K562 (cell line): Measurements from ENCODE around the gene NIPBL. TPM values are rescaled to one million over a fixed set of nuclear protein-coding genes. Genes with fewer than 3 reads are reported as not detected.

ENCODE experiments used
- E2F3 ChIP-seq: fragments of 250-450 bp; sonication (Bioruptor Pico); IDR thresholded peaks from 2 replicates; pipeline ENCODE4 v1.4.0; 2020; ENCODE audit warnings: mild to moderate bottlenecking
- E2F4 ChIP-seq: sonication (generic); formaldehyde crosslinking; IDR thresholded peaks from 2 replicates; pipeline ENCODE4 v1.8.0; 2022; ENCODE audit warnings: mild to moderate bottlenecking, low read depth, missing genetic modification reagents
- EGR1 ChIP-seq: fragments of 450-650 bp; conservative IDR thresholded peaks from 2 replicates; pipeline ENCODE4 v1.6.1; 2017; ENCODE audit warnings: mild to moderate bottlenecking
- EP400 ChIP-seq: fragments of 450-650 bp; IDR thresholded peaks from 2 replicates; pipeline ENCODE4 v1.6.1; 2017; ENCODE audit warnings: antibody characterized with exemption, mild to moderate bottlenecking, moderate library complexity
- ETV1 ChIP-seq: fragments of 450-650 bp; conservative IDR thresholded peaks from 2 replicates; pipeline ENCODE4 v1.6.1; 2016; ENCODE audit warnings: missing genetic modification characterization, control low read depth, low read depth, missing compliant biosample characterization
- HDAC6 ChIP-seq: IDR thresholded peaks from 2 replicates; pipeline ENCODE4 v1.6.1; 2012; ENCODE audit warnings: low read depth, mild to moderate bottlenecking, control low read depth, inconsistent platforms, low read length, moderate library complexity
- RCOR1 ChIP-seq, 2 experiments: IDR thresholded peaks; 2 replicates each; pipeline ENCODE4 v1.6.1; 2012; ENCODE audit warnings: low read depth in 2 of 2, low read length in 2 of 2, borderline replicate concordance in 1 of 2, improper control_type of control experiment in 1 of 2
- SMARCC2 ChIP-seq: fragments of 450-650 bp; IDR thresholded peaks from 2 replicates; pipeline ENCODE4 v1.6.1; 2017; ENCODE audit warnings: antibody characterized with exemption, moderate library complexity, mild to moderate bottlenecking, low read depth
- TAF1 ChIP-seq: IDR thresholded peaks from 2 replicates; pipeline ENCODE4 v1.6.1; 2011; ENCODE audit warnings: mild to moderate bottlenecking, low read length, moderate library complexity; ENCODE audit not compliant: insufficient read depth, control insufficient read depth, severe bottlenecking; ENCODE audit errors: extremely low read depth
- ZNF696 ChIP-seq: fragments of 250-450 bp; sonication (Bioruptor Pico); conservative IDR thresholded peaks from 2 replicates; pipeline ENCODE4 v1.4.0; 2020; ENCODE audit warnings: mild to moderate bottlenecking, moderate library complexity
- ZZZ3 ChIP-seq: fragments of 450-650 bp; IDR thresholded peaks from 2 replicates; pipeline ENCODE4 v1.6.1; 2016; ENCODE audit warnings: antibody characterized with exemption, mild to moderate bottlenecking, moderate library complexity
- polyA plus RNA-seq, 8 experiments: library from polyadenylated mRNA; depleted of rRNA in 4 of 8; stranded (reverse) in 5 of 8; unstranded in 3 of 8; fragments of >200 nt; fragmentation: Nextera tagmentation in 2 of 8; fragmentation: Illumina TruSeq in 1 of 8; extraction: Ambion mirVana in 2 of 8; extraction: Trizol in 1 of 8; gene quantifications; 2 replicates each; pipeline versions ENCODE4 v1.2.1 to v1.2.3, GENCODE V29; 2011 to 2014; ENCODE audit warnings: inconsistent platforms in 1 of 8, missing spikeins in 1 of 8
- total RNA-seq, 7 experiments: library from RNA; depleted of rRNA in 6 of 7; stranded (reverse); fragments of >200 nt in 6 of 7; fragmentation: Illumina TruSeq in 2 of 7; extraction: Trizol in 2 of 7; gene quantifications; 2 replicates each; pipeline versions ENCODE4 v1.2.1 to v1.2.3, GENCODE V29; 2011 to 2021; ENCODE audit warnings: low replicate concordance in 1 of 7
- TF ChIP-seq, protein P1 (sequence below): sonication (generic); formaldehyde crosslinking; IDR thresholded peaks from 2 replicates; pipeline ENCODE4 v1.9.0; 2022; ENCODE audit warnings: mild to moderate bottlenecking, missing genetic modification reagents
- TF ChIP-seq, protein P2 (sequence below): fragments of 450-650 bp; formaldehyde crosslinking; IDR thresholded peaks from 2 replicates; pipeline ENCODE4 v1.4.0; 2022; ENCODE audit warnings: mild to moderate bottlenecking, moderate library complexity
- TF ChIP-seq, protein P3 (sequence below): sonication (generic); formaldehyde crosslinking; IDR thresholded peaks from 2 replicates; pipeline ENCODE4 v1.8.1; 2023; ENCODE audit warnings: mild to moderate bottlenecking, missing genetic modification reagents

The NIPBL gene
- total and polyA plus RNA-seq, 9 of the 15 experiments (the other 6 are each of a cell fraction or from before 2014, with no cell fraction given) = 12.9 to 56.7 (median 38.9) TPM

DNA sequence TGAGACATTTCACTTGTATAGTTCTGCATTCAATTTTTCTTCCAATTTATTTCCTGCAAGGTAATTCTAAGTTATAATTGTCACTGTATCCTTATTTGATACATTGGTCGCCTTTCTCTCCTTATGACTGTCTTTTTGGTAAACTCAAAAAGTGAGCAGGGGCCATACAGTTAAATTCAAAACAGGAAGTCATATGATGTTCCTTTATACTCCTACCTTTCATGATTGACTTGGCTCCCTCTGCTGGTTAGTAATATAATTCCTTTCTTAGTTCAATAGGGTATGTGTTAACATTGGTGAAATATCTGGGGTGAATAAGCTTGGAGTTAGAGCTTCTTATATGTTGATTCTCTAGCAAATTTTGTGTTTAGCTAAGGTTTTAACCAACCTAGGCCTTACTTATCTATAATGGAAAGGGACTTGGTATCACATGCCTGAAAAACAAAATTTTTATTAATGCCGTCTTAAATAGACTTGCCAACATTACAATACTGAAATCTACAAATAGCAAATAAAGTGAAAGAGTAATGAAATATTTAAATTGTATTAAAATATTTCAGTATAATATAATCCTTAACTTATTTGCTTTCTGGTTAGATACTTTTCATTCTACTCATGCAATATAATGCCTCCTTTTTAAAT lies 6.0 kb upstream of the NIPBL start (continued):
- TF ChIP-seq EGR1 (no peak), ZNF696 (no peak), ZZZ3 (no peak), ETV1 (tag) (peak; percentile 70), RCOR1 (IDR thresholded peaks at IDR 0.05; ENCODE audit: borderline replicate concordance in 1 of 2, low read depth in 2 of 2, low read length in 2 of 2) (0 out of 4 replicates have a peak, but pooled peaks of 1 of the 2 experiments have one; percentile 20), E2F4 (CRISPR knock-in tag) (no peak), HDAC6 (no peak), TAF1 (no peak), E2F3 (CRISPR knock-in tag) (no peak), SMARCC2 (no peak), EP400 (peak; percentile 32)
- TF ChIP-seq, protein P1, sequence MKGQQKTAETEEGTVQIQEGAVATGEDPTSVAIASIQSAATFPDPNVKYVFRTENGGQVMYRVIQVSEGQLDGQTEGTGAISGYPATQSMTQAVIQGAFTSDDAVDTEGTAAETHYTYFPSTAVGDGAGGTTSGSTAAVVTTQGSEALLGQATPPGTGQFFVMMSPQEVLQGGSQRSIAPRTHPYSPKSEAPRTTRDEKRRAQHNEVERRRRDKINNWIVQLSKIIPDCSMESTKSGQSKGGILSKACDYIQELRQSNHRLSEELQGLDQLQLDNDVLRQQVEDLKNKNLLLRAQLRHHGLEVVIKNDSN = no peak
- TF ChIP-seq, protein P2, sequence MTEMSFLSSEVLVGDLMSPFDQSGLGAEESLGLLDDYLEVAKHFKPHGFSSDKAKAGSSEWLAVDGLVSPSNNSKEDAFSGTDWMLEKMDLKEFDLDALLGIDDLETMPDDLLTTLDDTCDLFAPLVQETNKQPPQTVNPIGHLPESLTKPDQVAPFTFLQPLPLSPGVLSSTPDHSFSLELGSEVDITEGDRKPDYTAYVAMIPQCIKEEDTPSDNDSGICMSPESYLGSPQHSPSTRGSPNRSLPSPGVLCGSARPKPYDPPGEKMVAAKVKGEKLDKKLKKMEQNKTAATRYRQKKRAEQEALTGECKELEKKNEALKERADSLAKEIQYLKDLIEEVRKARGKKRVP = no peak
- TF ChIP-seq, protein P3, sequence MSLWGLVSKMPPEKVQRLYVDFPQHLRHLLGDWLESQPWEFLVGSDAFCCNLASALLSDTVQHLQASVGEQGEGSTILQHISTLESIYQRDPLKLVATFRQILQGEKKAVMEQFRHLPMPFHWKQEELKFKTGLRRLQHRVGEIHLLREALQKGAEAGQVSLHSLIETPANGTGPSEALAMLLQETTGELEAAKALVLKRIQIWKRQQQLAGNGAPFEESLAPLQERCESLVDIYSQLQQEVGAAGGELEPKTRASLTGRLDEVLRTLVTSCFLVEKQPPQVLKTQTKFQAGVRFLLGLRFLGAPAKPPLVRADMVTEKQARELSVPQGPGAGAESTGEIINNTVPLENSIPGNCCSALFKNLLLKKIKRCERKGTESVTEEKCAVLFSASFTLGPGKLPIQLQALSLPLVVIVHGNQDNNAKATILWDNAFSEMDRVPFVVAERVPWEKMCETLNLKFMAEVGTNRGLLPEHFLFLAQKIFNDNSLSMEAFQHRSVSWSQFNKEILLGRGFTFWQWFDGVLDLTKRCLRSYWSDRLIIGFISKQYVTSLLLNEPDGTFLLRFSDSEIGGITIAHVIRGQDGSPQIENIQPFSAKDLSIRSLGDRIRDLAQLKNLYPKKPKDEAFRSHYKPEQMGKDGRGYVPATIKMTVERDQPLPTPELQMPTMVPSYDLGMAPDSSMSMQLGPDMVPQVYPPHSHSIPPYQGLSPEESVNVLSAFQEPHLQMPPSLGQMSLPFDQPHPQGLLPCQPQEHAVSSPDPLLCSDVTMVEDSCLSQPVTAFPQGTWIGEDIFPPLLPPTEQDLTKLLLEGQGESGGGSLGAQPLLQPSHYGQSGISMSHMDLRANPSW = no peak
